ENCODE data around the gene FGF10.

FGF10 gene

GRCh38 chr5:44385291-44385900, 3.8 kb downstream of the FGF10 start:
- ChIA-PET POLR2A (no interaction called here), CTCF (no interaction called here)
- no peak for TF ChIP-seq CTCF (IDR thresholded peaks at IDR 0.05; ENCODE audit: insufficient read depth, low read length, missing control alignments)
- H3K4me3 ChIP-seq (ENCODE audit: low read depth, low read length): no peak overlapping the region
- DNase-seq (ENCODE audit: low read depth, low spot score): no peak

- ChIA-PET CTCF (no interaction called here), POLR2A (no interaction called here)
These were observed 4.4 kb downstream of the FGF10 start for GRCh38 chr5:44384816-44385215.

GRCh38 chr5:44382894-44383293, 6.3 kb downstream of the FGF10 start:
- no peak for DNase-seq (ENCODE audit: low read depth, low spot score)
- ChIA-PET POLR2A (no interaction called here), CTCF (no interaction called here)
- no peak for TF ChIP-seq CTCF (IDR thresholded peaks at IDR 0.05; ENCODE audit: insufficient read depth, low read length, missing control alignments)
- no peak overlapping the region for H3K4me3 ChIP-seq (ENCODE audit: low read depth, low read length)

More at GRCh38 chr5:44384816-44385215, 4.4 kb downstream of the FGF10 start:
- TF ChIP-seq CTCF (IDR thresholded peaks at IDR 0.05; ENCODE audit: insufficient read depth, low read length, missing control alignments): no peak
- H3K4me3 ChIP-seq (ENCODE audit: low read depth, low read length): no peak overlapping the region
- DNase-seq (ENCODE audit: low read depth, low spot score): no peak

GRCh38 chr5:44377057-44377456, 12.2 kb downstream of the FGF10 start:
- POLR2A ChIA-PET: no interaction called here
- CTCF ChIA-PET: no interaction called here

GRCh38 chr5:44372028-44372427, 17.2 kb downstream of the FGF10 start:
- CTCF ChIA-PET: no interaction called here
- POLR2A ChIA-PET: no interaction called here
- no peak overlapping the region for H3K4me3 ChIP-seq (ENCODE audit: low read depth, low read length)
- no peak for TF ChIP-seq CTCF (IDR thresholded peaks at IDR 0.05; ENCODE audit: insufficient read depth, low read length, missing control alignments)
- DNase-seq (ENCODE audit: low read depth, low spot score): no peak

More at GRCh38 chr5:44377057-44377456, 12.2 kb downstream of the FGF10 start:
- no peak overlapping the region for H3K4me3 ChIP-seq (ENCODE audit: low read depth, low read length)
- DNase-seq (ENCODE audit: low read depth, low spot score): no peak
- TF ChIP-seq CTCF (IDR thresholded peaks at IDR 0.05; ENCODE audit: insufficient read depth, low read length, missing control alignments): no peak

GRCh38 chr5:44367203-44367602, 22.0 kb downstream of the FGF10 start:
- no peak for DNase-seq (ENCODE audit: low read depth, low spot score)
- CTCF ChIA-PET: interaction anchor here (1.5 kb wide), 1 partner anchor 35 kb away, joined by 4 read pairs; no protein-coding TSS in a partner anchor
- no peak for TF ChIP-seq CTCF (IDR thresholded peaks at IDR 0.05; ENCODE audit: insufficient read depth, low read length, missing control alignments)
- POLR2A ChIA-PET: no interaction called here
- no peak overlapping the region for H3K4me3 ChIP-seq (ENCODE audit: low read depth, low read length)
